HPDE6-E6E7 (cell line): ENCODE data around the gene KRT15.

Experiments used
- DNase-seq: peaks from one replicate; pipeline ENCODE4 v3.0.0; 2011; ENCODE audit warnings: missing footprints; ENCODE audit errors: extremely low spot score

Gene KRT15

GRCh38 chr17:41527063-41528023 is 8.7 kb upstream of the KRT15 start:
- no peak for DNase-seq

GRCh38 chr17:41524261-41524660 is 5.6 kb upstream of the KRT15 start:
- no peak for DNase-seq

GRCh38 chr17:41523787-41524186 is 5.1 kb upstream of the KRT15 start:
- no peak for DNase-seq

- DNase-seq, result no peak
These were observed 4.5 kb upstream of the KRT15 start for GRCh38 chr17:41523225-41523593.

- no peak for DNase-seq
These were observed 3.9 kb upstream of the KRT15 start for GRCh38 chr17:41522301-41523224.

GRCh38 chr17:41521574-41522261 is 3.0 kb upstream of the KRT15 start:
- peak; percentile 78 for DNase-seq

- DNase-seq, result no peak
These were observed 2.3 kb upstream of the KRT15 start for GRCh38 chr17:41520821-41521521.

GRCh38 chr17:41519501-41520224 is 973 bp upstream of the KRT15 start:
- DNase-seq, result peak; percentile 69

GRCh38 chr17:41518031-41518430 is 659 bp downstream of the KRT15 start:
- DNase-seq, result no peak

- no peak for DNase-seq
These were observed 1.8 kb downstream of the KRT15 start for GRCh38 chr17:41516830-41517283.

GRCh38 chr17:41516147-41516829 is 2.4 kb downstream of the KRT15 start:
- no peak for DNase-seq

- no peak for DNase-seq
These were observed 5.5 kb downstream of the KRT15 start for GRCh38 chr17:41513168-41513547.

- DNase-seq, result no peak
These were observed 6.0 kb downstream of the KRT15 start for GRCh38 chr17:41512546-41513167.

GRCh38 chr17:41511716-41512115 is 7.0 kb downstream of the KRT15 start:
- no peak for DNase-seq

GRCh38 chr17:41511116-41511515 is 7.6 kb downstream of the KRT15 start:
- no peak for DNase-seq

GRCh38 chr17:41510251-41511065 is 8.2 kb downstream of the KRT15 start:
- DNase-seq, result no peak

- DNase-seq, result peak; percentile 84
These were observed 11.3 kb downstream of the KRT15 start for GRCh38 chr17:41507315-41507880.
